ENCODE data around the gene CBX4. TPM values are rescaled to one million over a fixed set of nuclear protein-coding genes. Genes with fewer than 3 reads are reported as not detected.

CBX4 gene
- total and polyA plus RNA-seq, 2 of the 13 experiments (the other 11 are each of a cell fraction or from before 2014, with no cell fraction given), result 25.8 to 50.8 TPM

DNA sequence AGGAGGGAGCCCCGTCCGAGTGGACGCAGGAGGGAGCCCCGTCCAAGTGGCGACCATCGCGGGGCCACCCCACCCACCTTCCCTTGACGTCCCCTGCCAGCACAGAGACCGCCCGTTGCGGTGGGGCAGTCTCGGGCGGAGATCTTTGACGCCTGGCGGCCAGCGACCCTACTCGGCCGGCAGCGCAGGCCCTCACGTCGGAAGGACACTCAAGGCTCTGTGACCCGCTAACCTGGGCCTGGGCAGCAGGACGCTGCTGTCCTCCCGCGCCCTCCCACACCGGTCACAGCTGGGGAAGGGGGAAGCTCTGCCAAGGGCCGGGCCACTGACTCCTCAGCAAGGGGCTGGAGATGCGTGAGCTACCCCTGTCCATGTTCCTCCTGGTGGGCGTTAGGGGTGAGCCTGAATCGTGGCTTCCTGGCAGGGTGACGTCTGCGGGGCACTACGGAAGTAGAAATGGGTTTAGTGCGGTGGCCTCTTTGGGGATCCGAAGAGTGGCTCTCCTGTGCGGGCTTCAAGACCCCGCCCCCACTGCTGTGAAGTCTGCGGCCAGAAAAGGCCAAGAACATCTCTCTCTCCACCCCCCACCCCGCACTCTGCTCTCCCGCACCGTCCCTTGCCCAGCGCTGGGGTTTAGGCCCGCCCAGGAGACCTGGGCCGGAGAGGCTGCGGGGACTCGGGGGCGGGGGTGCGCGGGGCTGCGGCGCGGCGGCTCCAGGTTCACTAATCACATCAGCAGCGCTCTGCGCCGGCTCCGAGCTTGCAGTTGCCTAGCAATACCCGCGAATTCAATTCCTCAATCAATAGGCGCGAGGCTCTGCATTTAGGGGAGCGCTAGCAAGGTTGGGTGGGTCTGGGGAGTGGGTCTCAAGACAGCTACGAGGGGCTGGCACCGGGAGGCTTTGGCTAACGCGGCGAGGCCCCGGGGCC is 48.2 kb downstream of the CBX4 start (continued):
- TF ChIP-seq, protein P1, sequence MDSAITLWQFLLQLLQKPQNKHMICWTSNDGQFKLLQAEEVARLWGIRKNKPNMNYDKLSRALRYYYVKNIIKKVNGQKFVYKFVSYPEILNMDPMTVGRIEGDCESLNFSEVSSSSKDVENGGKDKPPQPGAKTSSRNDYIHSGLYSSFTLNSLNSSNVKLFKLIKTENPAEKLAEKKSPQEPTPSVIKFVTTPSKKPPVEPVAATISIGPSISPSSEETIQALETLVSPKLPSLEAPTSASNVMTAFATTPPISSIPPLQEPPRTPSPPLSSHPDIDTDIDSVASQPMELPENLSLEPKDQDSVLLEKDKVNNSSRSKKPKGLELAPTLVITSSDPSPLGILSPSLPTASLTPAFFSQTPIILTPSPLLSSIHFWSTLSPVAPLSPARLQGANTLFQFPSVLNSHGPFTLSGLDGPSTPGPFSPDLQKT (CRISPR knock-in tag; IDR thresholded peaks at IDR 0.05; ENCODE audit: borderline replicate concordance), result no peak
- TF ChIP-seq MEIS1 (CRISPR knock-in tag; IDR thresholded peaks at IDR 0.05; ENCODE audit: borderline replicate concordance), result no peak
- TF ChIP-seq, protein P2, sequence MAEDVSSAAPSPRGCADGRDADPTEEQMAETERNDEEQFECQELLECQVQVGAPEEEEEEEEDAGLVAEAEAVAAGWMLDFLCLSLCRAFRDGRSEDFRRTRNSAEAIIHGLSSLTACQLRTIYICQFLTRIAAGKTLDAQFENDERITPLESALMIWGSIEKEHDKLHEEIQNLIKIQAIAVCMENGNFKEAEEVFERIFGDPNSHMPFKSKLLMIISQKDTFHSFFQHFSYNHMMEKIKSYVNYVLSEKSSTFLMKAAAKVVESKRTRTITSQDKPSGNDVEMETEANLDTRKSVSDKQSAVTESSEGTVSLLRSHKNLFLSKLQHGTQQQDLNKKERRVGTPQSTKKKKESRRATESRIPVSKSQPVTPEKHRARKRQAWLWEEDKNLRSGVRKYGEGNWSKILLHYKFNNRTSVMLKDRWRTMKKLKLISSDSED (CRISPR knock-in tag; IDR thresholded peaks at IDR 0.05), result no peak
- no peak for TF ChIP-seq ZKSCAN8 (CRISPR knock-in tag; IDR thresholded peaks at IDR 0.05; ENCODE audit: borderline replicate concordance)
- no peak for TF ChIP-seq ZFY (CRISPR knock-in tag; IDR thresholded peaks at IDR 0.05)
- TF ChIP-seq, protein P3, sequence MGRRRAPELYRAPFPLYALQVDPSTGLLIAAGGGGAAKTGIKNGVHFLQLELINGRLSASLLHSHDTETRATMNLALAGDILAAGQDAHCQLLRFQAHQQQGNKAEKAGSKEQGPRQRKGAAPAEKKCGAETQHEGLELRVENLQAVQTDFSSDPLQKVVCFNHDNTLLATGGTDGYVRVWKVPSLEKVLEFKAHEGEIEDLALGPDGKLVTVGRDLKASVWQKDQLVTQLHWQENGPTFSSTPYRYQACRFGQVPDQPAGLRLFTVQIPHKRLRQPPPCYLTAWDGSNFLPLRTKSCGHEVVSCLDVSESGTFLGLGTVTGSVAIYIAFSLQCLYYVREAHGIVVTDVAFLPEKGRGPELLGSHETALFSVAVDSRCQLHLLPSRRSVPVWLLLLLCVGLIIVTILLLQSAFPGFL (CRISPR knock-in tag; IDR thresholded peaks at IDR 0.05), result 0 out of 2 replicates have a peak, but pooled peaks have one; percentile 16
- TF ChIP-seq ZNF557 (CRISPR knock-in tag; IDR thresholded peaks at IDR 0.05), result no peak
- TF ChIP-seq, protein P4, sequence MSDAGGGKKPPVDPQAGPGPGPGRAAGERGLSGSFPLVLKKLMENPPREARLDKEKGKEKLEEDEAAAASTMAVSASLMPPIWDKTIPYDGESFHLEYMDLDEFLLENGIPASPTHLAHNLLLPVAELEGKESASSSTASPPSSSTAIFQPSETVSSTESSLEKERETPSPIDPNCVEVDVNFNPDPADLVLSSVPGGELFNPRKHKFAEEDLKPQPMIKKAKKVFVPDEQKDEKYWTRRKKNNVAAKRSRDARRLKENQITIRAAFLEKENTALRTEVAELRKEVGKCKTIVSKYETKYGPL (CRISPR knock-in tag; IDR thresholded peaks at IDR 0.05), result no peak
- 0 out of 2 replicates have a peak, but pooled peaks have one; percentile 40 for TF ChIP-seq HOXD1 (CRISPR knock-in tag; IDR thresholded peaks at IDR 0.05)
- TF ChIP-seq NR2F6 (IDR thresholded peaks at IDR 0.05), result no peak
- no peak for TF ChIP-seq NR2F6 (CRISPR knock-in tag; IDR thresholded peaks at IDR 0.05)
- no peak for TF ChIP-seq ZNF335 (CRISPR knock-in tag; IDR thresholded peaks at IDR 0.05)
- TF ChIP-seq GTF3A (CRISPR knock-in tag; conservative IDR thresholded peaks at IDR 0.05), result no peak
- TF ChIP-seq, protein P5, sequence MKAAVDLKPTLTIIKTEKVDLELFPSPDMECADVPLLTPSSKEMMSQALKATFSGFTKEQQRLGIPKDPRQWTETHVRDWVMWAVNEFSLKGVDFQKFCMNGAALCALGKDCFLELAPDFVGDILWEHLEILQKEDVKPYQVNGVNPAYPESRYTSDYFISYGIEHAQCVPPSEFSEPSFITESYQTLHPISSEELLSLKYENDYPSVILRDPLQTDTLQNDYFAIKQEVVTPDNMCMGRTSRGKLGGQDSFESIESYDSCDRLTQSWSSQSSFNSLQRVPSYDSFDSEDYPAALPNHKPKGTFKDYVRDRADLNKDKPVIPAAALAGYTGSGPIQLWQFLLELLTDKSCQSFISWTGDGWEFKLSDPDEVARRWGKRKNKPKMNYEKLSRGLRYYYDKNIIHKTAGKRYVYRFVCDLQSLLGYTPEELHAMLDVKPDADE (CRISPR knock-in tag; IDR thresholded peaks at IDR 0.05), result no peak
- TF ChIP-seq IRX3 (CRISPR knock-in tag; IDR thresholded peaks at IDR 0.05; ENCODE audit: borderline replicate concordance, low read depth), result no peak
- TF ChIP-seq, protein P6, sequence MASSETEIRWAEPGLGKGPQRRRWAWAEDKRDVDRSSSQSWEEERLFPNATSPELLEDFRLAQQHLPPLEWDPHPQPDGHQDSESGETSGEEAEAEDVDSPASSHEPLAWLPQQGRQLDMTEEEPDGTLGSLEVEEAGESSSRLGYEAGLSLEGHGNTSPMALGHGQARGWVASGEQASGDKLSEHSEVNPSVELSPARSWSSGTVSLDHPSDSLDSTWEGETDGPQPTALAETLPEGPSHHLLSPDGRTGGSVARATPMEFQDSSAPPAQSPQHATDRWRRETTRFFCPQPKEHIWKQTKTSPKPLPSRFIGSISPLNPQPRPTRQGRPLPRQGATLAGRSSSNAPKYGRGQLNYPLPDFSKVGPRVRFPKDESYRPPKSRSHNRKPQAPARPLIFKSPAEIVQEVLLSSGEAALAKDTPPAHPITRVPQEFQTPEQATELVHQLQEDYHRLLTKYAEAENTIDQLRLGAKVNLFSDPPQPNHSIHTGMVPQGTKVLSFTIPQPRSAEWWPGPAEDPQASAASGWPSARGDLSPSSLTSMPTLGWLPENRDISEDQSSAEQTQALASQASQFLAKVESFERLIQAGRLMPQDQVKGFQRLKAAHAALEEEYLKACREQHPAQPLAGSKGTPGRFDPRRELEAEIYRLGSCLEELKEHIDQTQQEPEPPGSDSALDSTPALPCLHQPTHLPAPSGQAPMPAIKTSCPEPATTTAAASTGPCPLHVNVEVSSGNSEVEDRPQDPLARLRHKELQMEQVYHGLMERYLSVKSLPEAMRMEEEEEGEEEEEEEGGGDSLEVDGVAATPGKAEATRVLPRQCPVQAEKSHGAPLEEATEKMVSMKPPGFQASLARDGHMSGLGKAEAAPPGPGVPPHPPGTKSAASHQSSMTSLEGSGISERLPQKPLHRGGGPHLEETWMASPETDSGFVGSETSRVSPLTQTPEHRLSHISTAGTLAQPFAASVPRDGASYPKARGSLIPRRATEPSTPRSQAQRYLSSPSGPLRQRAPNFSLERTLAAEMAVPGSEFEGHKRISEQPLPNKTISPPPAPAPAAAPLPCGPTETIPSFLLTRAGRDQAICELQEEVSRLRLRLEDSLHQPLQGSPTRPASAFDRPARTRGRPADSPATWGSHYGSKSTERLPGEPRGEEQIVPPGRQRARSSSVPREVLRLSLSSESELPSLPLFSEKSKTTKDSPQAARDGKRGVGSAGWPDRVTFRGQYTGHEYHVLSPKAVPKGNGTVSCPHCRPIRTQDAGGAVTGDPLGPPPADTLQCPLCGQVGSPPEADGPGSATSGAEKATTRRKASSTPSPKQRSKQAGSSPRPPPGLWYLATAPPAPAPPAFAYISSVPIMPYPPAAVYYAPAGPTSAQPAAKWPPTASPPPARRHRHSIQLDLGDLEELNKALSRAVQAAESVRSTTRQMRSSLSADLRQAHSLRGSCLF (CRISPR knock-in tag; IDR thresholded peaks at IDR 0.05; ENCODE audit: borderline replicate concordance), result no peak
- TF ChIP-seq MTA3 (CRISPR knock-in tag; IDR thresholded peaks at IDR 0.05), result no peak
- TF ChIP-seq STAT5B (CRISPR knock-in tag; IDR thresholded peaks at IDR 0.05), result no peak
